ENCODE data around the gene MBTPS1.

MBTPS1 gene

GRCh38 chr16:84084570-84085270 is 32.0 kb downstream of the MBTPS1 start:
- H3K27ac ChIP-seq: no peak overlapping the region
- no peak for DNase-seq (ENCODE audit: low spot score)
- TF ChIP-seq CTCF (IDR thresholded peaks at IDR 0.05): no peak
- H3K4me3 ChIP-seq: no peak overlapping the region

- no peak overlapping the region for H3K4me3 ChIP-seq
- H3K27ac ChIP-seq: peak overlapping the region in 1 of 2 donors; percentile 35
- no peak for DNase-seq (ENCODE audit: low spot score)
Observed at GRCh38 chr16:84082835-84083569, 33.7 kb downstream of the MBTPS1 start.

GRCh38 chr16:84082110-84082509 is 34.6 kb downstream of the MBTPS1 start:
- DNase-seq (ENCODE audit: low spot score): no peak
- no peak for TF ChIP-seq CTCF (IDR thresholded peaks at IDR 0.05)
- Histone ChIP-seq H3K27ac (no peak overlapping the region), H3K4me3 (no peak overlapping the region)

More at GRCh38 chr16:84082835-84083569, 33.7 kb downstream of the MBTPS1 start:
- no peak for TF ChIP-seq CTCF (IDR thresholded peaks at IDR 0.05)

GRCh38 chr16:84081446-84081989 is 35.2 kb downstream of the MBTPS1 start:
- H3K27ac ChIP-seq: no peak overlapping the region
- no peak overlapping the region for H3K4me3 ChIP-seq
- no peak for DNase-seq (ENCODE audit: low spot score)
- TF ChIP-seq CTCF (IDR thresholded peaks at IDR 0.05): no peak

GRCh38 chr16:84080813-84081212 is 35.9 kb downstream of the MBTPS1 start:
- H3K27ac ChIP-seq: no peak overlapping the region
- H3K4me3 ChIP-seq: no peak overlapping the region
- DNase-seq (ENCODE audit: low spot score): no peak
- no peak for TF ChIP-seq CTCF (IDR thresholded peaks at IDR 0.05)

GRCh38 chr16:84080378-84080777 is 36.4 kb downstream of the MBTPS1 start:
- DNase-seq (ENCODE audit: low spot score): no peak
- Histone ChIP-seq H3K4me3 (no peak overlapping the region), H3K27ac (no peak overlapping the region)
- no peak for TF ChIP-seq CTCF (IDR thresholded peaks at IDR 0.05)
